B cell (primary cell): ENCODE data around the gene EFNB2. TPM values are rescaled to one million over a fixed set of nuclear protein-coding genes. Genes with fewer than 3 reads are reported as not detected.

Experiments
- ATAC-seq: fragments of 200-7000 bp; cut with Tn5 transposase; one replicate; pipeline ENCODE4 v1.10.0; 2021; ENCODE audit warnings: low read depth, mild to moderate bottlenecking, moderate number of reproducible peaks, moderate library complexity
- CTCF ChIA-PET: fragments of 350-600 bp; sonication (Branson Sonifier 250); formaldehyde crosslinking; loops from one replicate; lab custom pipeline; 2021; ENCODE audit warnings: antibody characterized with exemption, inconsistent platforms; lab: Charles Lee
- POLR2A ChIA-PET: fragments of 350-600 bp; sonication (Branson Sonifier 250); formaldehyde crosslinking; loops from one replicate; lab custom pipeline; 2021; ENCODE audit warnings: antibody characterized with exemption; lab: Charles Lee
- DNase-seq: peaks from one replicate; pipeline ENCODE4 v3.0.0; 2013
- H2AFZ ChIP-seq: 2 replicates; pipeline ENCODE4 v1.6.1; 2012; ENCODE audit warnings: mild to moderate bottlenecking, low read depth, low read length; ENCODE audit not compliant: insufficient read depth, poor library complexity, severe bottlenecking
- H3K27ac ChIP-seq, 2 donors: 1 replicate in 1 of 2; 2 replicates in 1 of 2; pipeline ENCODE4 v1.5.1; 2012 to 2013; ENCODE audit warnings: low read length in 2 of 2, mild to moderate bottlenecking in 2 of 2, moderate library complexity in 1 of 2
- H3K27me3 ChIP-seq, 4 experiments: fragments of 200-600 bp in 1 of 4; sonication (generic) in 1 of 4; replicated peaks in 1 of 4; 1 replicate in 2 of 4; 2 replicates in 2 of 4; pipeline versions ENCODE4 v1.6.1 to v1.7.0; 2013 to 2016; ENCODE audit warnings: low read length in 3 of 4, mild to moderate bottlenecking in 2 of 4, mixed read lengths in 1 of 4, moderate library complexity in 1 of 4; ENCODE audit not compliant: insufficient read depth in 4 of 4, control insufficient read depth in 3 of 4; ENCODE audit errors: control extremely low read depth in 1 of 4
- H3K36me3 ChIP-seq, 2 experiments: replicated peaks in 1 of 2; 1 replicate in 1 of 2; 2 replicates in 1 of 2; pipeline versions ENCODE4 v1.6.1 to v1.7.1; 2013; ENCODE audit warnings: low read length in 1 of 2; ENCODE audit not compliant: insufficient read depth in 2 of 2, control insufficient read depth in 1 of 2; ENCODE audit errors: control extremely low read depth in 1 of 2, extremely low read depth in 1 of 2
- H3K4me1 ChIP-seq, 2 donors: fragments of 200-600 bp in 1 of 2; sonication (generic) in 1 of 2; 1 replicate in 1 of 2; 2 replicates in 1 of 2; pipeline versions ENCODE4 v1.5.1 to v1.6.1; 2013 to 2017; ENCODE audit warnings: low read length in 2 of 2; ENCODE audit not compliant: control insufficient read depth in 2 of 2, insufficient read depth in 2 of 2
- H3K4me2 ChIP-seq: replicated peaks from 2 replicates; pipeline ENCODE3; 2012; ENCODE audit warnings: mild to moderate bottlenecking, low read depth, low read length; ENCODE audit not compliant: poor library complexity, severe bottlenecking
- H3K4me3 ChIP-seq, 5 experiments: fragments of 200-600 bp in 1 of 5; sonication (generic) in 1 of 5; 1 replicate in 3 of 5; 2 replicates in 2 of 5; pipeline versions ENCODE4 v1.5.1 to v1.7.0; 2011 to 2016; ENCODE audit warnings: low read length in 4 of 5, mild to moderate bottlenecking in 4 of 5, low read depth in 2 of 5, control low read depth in 1 of 5, moderate library complexity in 1 of 5; ENCODE audit not compliant: insufficient read depth in 1 of 5; ENCODE audit errors: control extremely low read depth in 1 of 5, extremely low read depth in 1 of 5
- H3K79me2 ChIP-seq: fragments of 200-600 bp; sonication (generic); one replicate; pipeline ENCODE4 v1.6.0; 2016; ENCODE audit warnings: low read length; ENCODE audit not compliant: control insufficient read depth, insufficient read depth
- H3K9ac ChIP-seq: fragments of 200-600 bp; sonication (generic); 2 replicates; pipeline ENCODE4 v1.6.1; 2017; ENCODE audit warnings: mild to moderate bottlenecking, low read length, moderate library complexity
- H3K9me3 ChIP-seq, 3 donors: one replicate each; pipeline versions ENCODE4 v1.6.1 to v1.7.1; 2013; ENCODE audit warnings: low read length in 2 of 3; ENCODE audit not compliant: control insufficient read depth in 2 of 3, insufficient read depth in 1 of 3; ENCODE audit errors: control extremely low read depth in 1 of 3
- H4K20me1 ChIP-seq: 2 replicates; pipeline ENCODE4 v1.6.0; 2012; ENCODE audit warnings: mild to moderate bottlenecking, low read length; ENCODE audit not compliant: insufficient read depth, control insufficient read depth, poor library complexity, severe bottlenecking
- H3K27ac Mint-ChIP-seq: one replicate; pipeline ENCODE4 v1.8.0; 2021; ENCODE audit warnings: mixed read lengths
- H3K27me3 Mint-ChIP-seq: one replicate; pipeline ENCODE4 v1.8.0; 2021; ENCODE audit warnings: mixed read lengths
- H3K4me1 Mint-ChIP-seq: one replicate; pipeline ENCODE4 v1.8.0; 2021; ENCODE audit warnings: mixed read lengths
- H3K4me3 Mint-ChIP-seq: one replicate; pipeline ENCODE4 v1.8.0; 2021; ENCODE audit warnings: mixed read lengths
- H3K9me3 Mint-ChIP-seq: one replicate; pipeline ENCODE4 v1.8.0; 2022; ENCODE audit warnings: mixed read lengths; ENCODE audit not compliant: insufficient read depth
- CTCF ChIP-seq: fragments of 200-600 bp; IDR thresholded peaks from one replicate; pipeline ENCODE4 v1.8.0; 2022; ENCODE audit warnings: antibody characterized with exemption, mild to moderate bottlenecking
- EZH2 ChIP-seq: IDR thresholded peaks from 2 replicates; pipeline ENCODE4 v1.6.1; 2012; ENCODE audit warnings: borderline replicate concordance, low read depth, mild to moderate bottlenecking, moderate library complexity, low read length; ENCODE audit not compliant: insufficient read depth, poor library complexity, severe bottlenecking
- WGBS: methylation state at CpG from one replicate; pipeline ENCODE4 v1.1.5; 2013; ENCODE audit warnings: missing lambda C conversion rate; ENCODE audit not compliant: insufficient coverage; 5-methylcytosine and 5-hydroxymethylcytosine counted together
- intact Hi-C: fragments of 100-400 bp; cut with micrococcal nuclease; formaldehyde crosslinking; loops from one replicate; pipeline ENCODE4 v1.10.0; 2022
- polyA plus RNA-seq: library from polyadenylated mRNA; depleted of rRNA; stranded (reverse); fragments of >200 nt; gene quantifications from 2 replicates; pipeline ENCODE4 v1.2.3, GENCODE V29; 2012
- total RNA-seq, 2 donors: library from RNA; stranded (reverse); fragments of 120-200 nt in 1 of 2; gene quantifications; 1 replicate in 1 of 2; 2 replicates in 1 of 2; pipeline versions ENCODE4 v1.2.3 to v1.2.4, GENCODE V29; 2013 to 2022

EFNB2 gene
- total and polyA plus RNA-seq, 2 donors (not counting 1 experiment from before 2014, with no cell fraction given): 0.04 to 1.2 TPM

- ChIA-PET POLR2A (no interaction called here), CTCF (interaction anchor here (0.9 kb wide), 2 partner anchors 9 to 15 kb away, joined by 3 read pairs; no protein-coding TSS in a partner anchor)
- no peak for ATAC-seq
- H3K27ac ChIP-seq: no peak overlapping the region
- no peak overlapping the region for H2AFZ ChIP-seq
- H3K27me3 ChIP-seq: no peaks in the 10 kb centered on the region
- no peak overlapping the region for H3K4me2 ChIP-seq
- Mint-ChIP-seq H3K27ac (no peak overlapping the region), H3K4me1 (peaks cover 12% of the 10 kb centered on the region), H3K27me3 (no peaks in the 10 kb centered on the region), H3K4me3 (no peak overlapping the region), H3K9me3 (no peaks in the 10 kb centered on the region)
- peaks cover 93% of the 10 kb centered on the region for H4K20me1 ChIP-seq
- H3K9ac ChIP-seq: no peak overlapping the region
- H3K4me1 ChIP-seq: no peaks in the 10 kb centered on the region
- H3K79me2 ChIP-seq: peaks cover 72% of the 10 kb centered on the region
- WGBS: 100% methylated on average over 1 of the region's 3 CpGs
- TF ChIP-seq EZH2: no peak
- H3K36me3 ChIP-seq: peaks cover 16 to 64% of the 10 kb centered on the region in 2 experiments
- no peak for DNase-seq
- H3K9me3 ChIP-seq: no peaks in the 10 kb centered on the region
- intact Hi-C loops: no loop called here
- no peak overlapping the region for H3K4me3 ChIP-seq
Measured at GRCh38 chr13:106551751-106552150, 16.3 kb upstream of the EFNB2 start.

GRCh38 chr13:106551350-106551749 is 15.9 kb upstream of the EFNB2 start:
- intact Hi-C loops: no loop called here
- no peaks in the 10 kb centered on the region for H3K9me3 ChIP-seq
- no peak overlapping the region for H2AFZ ChIP-seq
- H3K4me3 Mint-ChIP-seq: no peak overlapping the region
- peaks cover 12% of the 10 kb centered on the region for H3K4me1 Mint-ChIP-seq
- CTCF ChIA-PET: interaction anchor here (0.9 kb wide), 2 partner anchors 9 to 15 kb away, joined by 3 read pairs; no protein-coding TSS in a partner anchor
- no peak overlapping the region for H3K27ac Mint-ChIP-seq
- H3K9me3 Mint-ChIP-seq: no peaks in the 10 kb centered on the region
- DNase-seq (no peak), ATAC-seq (no peak)
- H3K79me2 ChIP-seq: peaks cover 68% of the 10 kb centered on the region
- 100% methylated on average over 1 of the region's 1 CpG for WGBS
- TF ChIP-seq EZH2 (no peak), CTCF (no peak)
- no peaks in the 10 kb centered on the region for H3K4me1 ChIP-seq
- H3K4me3 ChIP-seq: no peak overlapping the region
- no peak overlapping the region for H3K27ac ChIP-seq
- H3K4me2 ChIP-seq: no peak overlapping the region
- H3K27me3 ChIP-seq: no peaks in the 10 kb centered on the region
- no peaks in the 10 kb centered on the region for H3K27me3 Mint-ChIP-seq
- POLR2A ChIA-PET: no interaction called here
- H3K36me3 ChIP-seq: peaks cover 16 to 65% of the 10 kb centered on the region in 2 experiments
- H4K20me1 ChIP-seq: peaks cover 93% of the 10 kb centered on the region
- H3K9ac ChIP-seq: no peak overlapping the region
